ENCODE measurements around the gene ANKRD63. TPM values are rescaled to one million over a fixed set of nuclear protein-coding genes. Genes with fewer than 3 reads are reported as not detected.

Gene ANKRD63
- total and polyA plus RNA-seq, 2 of the 13 experiments (the other 11 are each of a cell fraction or from before 2014, with no cell fraction given): not detected

- no peak overlapping the region for H3K27ac ChIP-seq (ENCODE audit: extremely low read length, insufficient read depth, low read length)
- no TSS peak for BruUV-seq (replicated peaks)
- H3K36me3 ChIP-seq (replicated peaks in 1 of 2; ENCODE audit: control insufficient read depth in 1 of 2, insufficient read depth in 2 of 2, low read length in 2 of 2): no peaks in the 10 kb centered on the region
- DNase-seq (ENCODE audit: low spot score) (no peak), ATAC-seq (no peak), FAIRE-seq (no peak)
- intact Hi-C loops (cut with micrococcal nuclease; ENCODE audit: unreplicated experiment) (no loop called here), in situ Hi-C loops (cut with HindIII; ENCODE audit: extremely low pct_ligation_motif_present, low pct_unique_long_range_greater_than_20kb) (no loop called here)
- no peak overlapping the region for H2AFZ ChIP-seq (ENCODE audit: low read length)
- H3K4me3 ChIP-seq (replicated peaks in 1 of 3; ENCODE audit: insufficient read depth in 1 of 3, low read depth in 2 of 3, low read length in 3 of 3): no peak overlapping the region
- no peaks in the 10 kb centered on the region for H4K20me1 ChIP-seq (ENCODE audit: insufficient read depth, low read length)
- peaks cover 0 to 4% of the 10 kb centered on the region in 2 experiments; a peak in 1 of 5 replicates for H3K27me3 ChIP-seq (ENCODE audit: control insufficient read depth in 1 of 2, insufficient read depth in 2 of 2, low read length in 2 of 2)
- ChIA-PET CTCF (ENCODE audit: low intra/inter-chr PET ratio, low total read pairs) (no interaction called here), POLR2A (interaction anchor here (1.3 to 3.3 kb wide), 2 partner anchors 8 to 14 kb away, joined by 3 to 21 read pairs; partner anchors contain the start of gene CCDC9B)
- H3K9me3 ChIP-seq (ENCODE audit: low read length): no peaks in the 10 kb centered on the region
- no peak overlapping the region for H3K4me2 ChIP-seq (ENCODE audit: low read depth, low read length)
- H3K79me2 ChIP-seq (ENCODE audit: insufficient read depth, low read length): no peaks in the 10 kb centered on the region
- peaks cover 45% of the 10 kb centered on the region for H3K4me1 ChIP-seq (ENCODE audit: insufficient read depth, low read length)
- TF ChIP-seq NR2C2 (CRISPR knock-in tag; IDR thresholded peaks at IDR 0.05; ENCODE audit: borderline replicate concordance) (no peak), ZNF562 (CRISPR knock-in tag; IDR thresholded peaks at IDR 0.05; ENCODE audit: borderline replicate concordance) (no peak), ZNF790 (CRISPR knock-in tag; IDR thresholded peaks at IDR 0.05; ENCODE audit: borderline replicate concordance) (no peak), GATAD2A (CRISPR knock-in tag; IDR thresholded peaks at IDR 0.05) (no peak), MAZ (IDR thresholded peaks at IDR 0.05; ENCODE audit: borderline replicate concordance, low read depth, low read length) (no peak), MAZ (CRISPR knock-in tag; IDR thresholded peaks at IDR 0.05; ENCODE audit: low read depth) (no peak), ZNF615 (CRISPR knock-in tag; IDR thresholded peaks at IDR 0.05; ENCODE audit: borderline replicate concordance) (no peak), HNRNPLL (IDR thresholded peaks at IDR 0.05; ENCODE audit: low read depth, low read length, poor library complexity, severe bottlenecking) (no peak), MTERF4 (CRISPR knock-in tag; IDR thresholded peaks at IDR 0.05) (no peak), POGZ (CRISPR knock-in tag; IDR thresholded peaks at IDR 0.05) (no peak), ZNF782 (CRISPR knock-in tag; IDR thresholded peaks at IDR 0.05; ENCODE audit: borderline replicate concordance) (no peak), KDM6A (CRISPR knock-in tag; IDR thresholded peaks at IDR 0.05; ENCODE audit: low read depth) (no peak)
- no peak overlapping the region for H3K9ac ChIP-seq (ENCODE audit: insufficient read depth, low read depth, low read length)
- 97% methylated on average over 2 of the region's 2 CpGs for WGBS (ENCODE audit: low lambda C conversion rate)
Measured at GRCh38 chr15:40325700-40326099, 42.8 kb upstream of the ANKRD63 start.
